Endodermal cell (in vitro differentiated cells): ENCODE results near the gene MRPS10. TPM values are rescaled to one million over a fixed set of nuclear protein-coding genes. Genes with fewer than 3 reads are reported as not detected.

ENCODE experiments used
- DNase-seq: peaks from one replicate; pipeline ENCODE4 v3.0.0-alpha.2; 2017
- H3K27ac ChIP-seq: 2 replicates; pipeline ENCODE4 v1.5.1; 2013; ENCODE audit warnings: mild to moderate bottlenecking, low read depth, low read length, moderate library complexity
- H3K27me3 ChIP-seq: 2 replicates; pipeline ENCODE4 v1.6.1; 2013; ENCODE audit warnings: mild to moderate bottlenecking, low read length, moderate library complexity; ENCODE audit not compliant: insufficient read depth, control insufficient read depth, poor library complexity, severe bottlenecking
- H3K36me3 ChIP-seq: 2 replicates; pipeline ENCODE4 v1.7.0; 2013; ENCODE audit warnings: mild to moderate bottlenecking, low read length, moderate library complexity; ENCODE audit not compliant: control insufficient read depth, insufficient read depth
- H3K4me1 ChIP-seq: one replicate; pipeline ENCODE4 v1.7.0; 2013; ENCODE audit warnings: low read length; ENCODE audit not compliant: control insufficient read depth, insufficient read depth
- H3K4me3 ChIP-seq: 2 replicates; pipeline ENCODE4 v1.5.1; 2013; ENCODE audit warnings: mild to moderate bottlenecking, low read length, moderate library complexity
- H3K9ac ChIP-seq: 2 replicates; pipeline ENCODE4 v1.6.1; 2013; ENCODE audit warnings: mild to moderate bottlenecking, low read length, moderate library complexity; ENCODE audit not compliant: poor library complexity, severe bottlenecking; ENCODE audit errors: extremely low read depth
- H3K9me3 ChIP-seq: 2 replicates; pipeline ENCODE4 v1.6.1; 2013; ENCODE audit warnings: mild to moderate bottlenecking, low read length, moderate library complexity; ENCODE audit not compliant: control insufficient read depth
- H3K27ac Mint-ChIP-seq: 2 replicates; pipeline ENCODE4 v1.8.0; 2020; ENCODE audit warnings: mixed read lengths
- H3K27me3 Mint-ChIP-seq: 2 replicates; pipeline ENCODE4 v1.8.0; 2021; ENCODE audit warnings: mild to moderate bottlenecking, mixed read lengths; ENCODE audit not compliant: insufficient read depth
- H3K36me3 Mint-ChIP-seq: 2 replicates; pipeline ENCODE4 v1.8.0; 2020; ENCODE audit warnings: low read depth, mixed read lengths
- H3K4me1 Mint-ChIP-seq: 2 replicates; pipeline ENCODE4 v1.8.0; 2020; ENCODE audit warnings: mixed read lengths
- H3K4me3 Mint-ChIP-seq: 2 replicates; pipeline ENCODE4 v1.8.0; 2020; ENCODE audit warnings: mild to moderate bottlenecking, moderate library complexity, mixed read lengths
- H3K9me3 Mint-ChIP-seq: 2 replicates; pipeline ENCODE4 v1.8.0; 2020; ENCODE audit warnings: mild to moderate bottlenecking, mixed read lengths
- CTCF ChIP-seq: fragments of 200-600 bp; sonication (generic); conservative IDR thresholded peaks from 2 replicates; pipeline ENCODE4 v1.5.0; 2021; ENCODE audit warnings: antibody characterized with exemption, mild to moderate bottlenecking
- WGBS, 2 experiments: methylation state at CpG; one replicate each; pipeline versions ENCODE4 v1.1.5 to v1.1.7; 2013; ENCODE audit warnings: missing lambda C conversion rate in 2 of 2, mixed read lengths in 1 of 2; ENCODE audit not compliant: insufficient coverage in 1 of 2, insufficient read length in 1 of 2; 5-methylcytosine and 5-hydroxymethylcytosine counted together
- total RNA-seq, 2 donors: library from RNA; stranded (reverse); fragmentation: NEBNext Ultra II Directional in 1 of 2; extraction: Animal tissue kit (Norgen Biotek cat#: 25700) in 1 of 2; gene quantifications; 2 replicates in 1 of 2; 3 replicates in 1 of 2; pipeline ENCODE4 v1.2.1, GENCODE V29; 2021

MRPS10 gene
- total RNA-seq, 2 donors from 2014 or later: 33.4 to 39.6 TPM

DNA sequence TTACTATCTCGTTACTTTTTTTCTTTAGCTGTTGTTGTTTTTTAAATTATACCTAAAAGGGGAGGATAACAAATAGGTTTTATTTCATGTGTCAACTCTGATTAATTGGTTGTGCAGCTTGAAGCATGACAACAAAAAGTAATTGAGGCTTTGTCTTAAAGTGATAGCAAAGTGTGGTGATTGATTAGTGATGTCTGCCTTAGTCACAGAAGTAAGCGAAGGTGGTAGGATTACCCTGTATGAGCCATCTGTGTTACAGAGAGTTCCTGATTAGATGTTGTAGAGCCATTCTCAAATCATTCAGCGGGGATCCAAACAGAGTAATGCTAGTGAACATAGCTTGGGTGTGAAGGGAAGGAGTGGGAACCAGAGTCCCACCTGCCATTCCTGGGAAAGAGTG lies 14.4 kb upstream of the MRPS10 start:
- DNase-seq: no peak
- Mint-ChIP-seq H3K27ac (no peak overlapping the region), H3K4me3 (no peak overlapping the region), H3K36me3 (peaks cover 2% of the 10 kb centered on the region), H3K9me3 (no peaks in the 10 kb centered on the region), H3K27me3 (no peaks in the 10 kb centered on the region), H3K4me1 (no peaks in the 10 kb centered on the region)
- no peak overlapping the region for H3K27ac ChIP-seq
- H3K36me3 ChIP-seq: no peaks in the 10 kb centered on the region
- WGBS, 2 experiments: 89 to 98% methylated on average over 3 of the region's 3 CpGs
- H3K27me3 ChIP-seq: no peaks in the 10 kb centered on the region
- peaks cover 3% of the 10 kb centered on the region for H3K4me1 ChIP-seq
- no peaks in the 10 kb centered on the region for H3K9me3 ChIP-seq
- H3K9ac ChIP-seq: no peak overlapping the region
- no peak overlapping the region for H3K4me3 ChIP-seq
- no peak for TF ChIP-seq CTCF

GRCh38 chr6:42230345-42231321 lies 13.0 kb upstream of the MRPS10 start:
- H3K27ac ChIP-seq: no peak overlapping the region
- H3K4me1 Mint-ChIP-seq: peaks cover 9% of the 10 kb centered on the region

GRCh38 chr6:42229506-42230119 lies 12.0 kb upstream of the MRPS10 start:
- Mint-ChIP-seq H3K27ac (no peak overlapping the region), H3K27me3 (no peaks in the 10 kb centered on the region), H3K36me3 (peaks cover 2% of the 10 kb centered on the region), H3K9me3 (no peaks in the 10 kb centered on the region), H3K4me3 (no peak overlapping the region), H3K4me1 (peaks cover 9% of the 10 kb centered on the region)
- Histone ChIP-seq H3K36me3 (no peaks in the 10 kb centered on the region), H3K27me3 (no peaks in the 10 kb centered on the region), H3K27ac (no peak overlapping the region), H3K9me3 (no peaks in the 10 kb centered on the region), H3K4me1 (peaks cover 9% of the 10 kb centered on the region), H3K9ac (no peak overlapping the region), H3K4me3 (no peak overlapping the region)
- no peak for TF ChIP-seq CTCF
- DNase-seq: no peak
- WGBS, 2 experiments: 92 to 95% methylated on average over 4 to 6 of the region's 6 CpGs

More at GRCh38 chr6:42230345-42231321, 13.0 kb upstream of the MRPS10 start:
- Mint-ChIP-seq H3K27me3 (no peaks in the 10 kb centered on the region), H3K4me3 (no peak overlapping the region), H3K9me3 (no peaks in the 10 kb centered on the region), H3K36me3 (peaks cover 2% of the 10 kb centered on the region), H3K27ac (no peak overlapping the region)
- TF ChIP-seq CTCF: peak; percentile 75
- no peaks in the 10 kb centered on the region for H3K27me3 ChIP-seq
- H3K4me1 ChIP-seq: peaks cover 9% of the 10 kb centered on the region
- no peaks in the 10 kb centered on the region for H3K36me3 ChIP-seq
- H3K9me3 ChIP-seq: no peaks in the 10 kb centered on the region
- peak; percentile 59 for DNase-seq
- H3K9ac ChIP-seq: no peak overlapping the region
- no peak overlapping the region for H3K4me3 ChIP-seq
- WGBS, 2 experiments: 85 to 95% methylated on average over 6 to 8 of the region's 8 CpGs
